KOPT-K1 (cell line): ENCODE data around the gene EPB41L5.
"Not testable (repeated sequence)": the region's sequence is repeated elsewhere in the genome, so short reads cannot be mapped to it uniquely, and the experiment has no call there.

Experiments used
- H3K27ac ChIP-seq: fragments of 200-600 bp; sonication (generic); 2 replicates; pipeline ENCODE4 v1.5.1; 2016; ENCODE audit warnings: antibody characterized with exemption, mild to moderate bottlenecking, low read depth, low read length; ENCODE audit not compliant: poor library complexity, severe bottlenecking
- H3K36me3 ChIP-seq: fragments of 200-600 bp; sonication (generic); 2 replicates; pipeline ENCODE4 v1.5.1; 2017; ENCODE audit warnings: antibody characterized with exemption, mild to moderate bottlenecking, low read length, moderate library complexity; ENCODE audit not compliant: insufficient read depth
- H3K9me3 ChIP-seq: fragments of 200-600 bp; sonication (generic); 2 replicates; pipeline ENCODE4 v1.5.1; 2017; ENCODE audit warnings: antibody characterized with exemption, low read length, mild to moderate bottlenecking; ENCODE audit not compliant: insufficient read depth, poor library complexity, severe bottlenecking

The EPB41L5 gene

GRCh38 chr2:120017201-120017600 lies 4.3 kb downstream of the EPB41L5 start:
- H3K27ac ChIP-seq: no peak overlapping the region
- H3K36me3 ChIP-seq: peaks cover 5% of the 10 kb centered on the region; the same call in 1 of the 2 replicates
- no peaks in the 10 kb centered on the region for H3K9me3 ChIP-seq

GRCh38 chr2:120018549-120018948 lies 5.7 kb downstream of the EPB41L5 start:
- Histone ChIP-seq H3K27ac (no peak overlapping the region), H3K9me3 (peaks cover 11% of the 10 kb centered on the region), H3K36me3 (peaks cover 5% of the 10 kb centered on the region; the same call in 1 of the 2 replicates)

DNA sequence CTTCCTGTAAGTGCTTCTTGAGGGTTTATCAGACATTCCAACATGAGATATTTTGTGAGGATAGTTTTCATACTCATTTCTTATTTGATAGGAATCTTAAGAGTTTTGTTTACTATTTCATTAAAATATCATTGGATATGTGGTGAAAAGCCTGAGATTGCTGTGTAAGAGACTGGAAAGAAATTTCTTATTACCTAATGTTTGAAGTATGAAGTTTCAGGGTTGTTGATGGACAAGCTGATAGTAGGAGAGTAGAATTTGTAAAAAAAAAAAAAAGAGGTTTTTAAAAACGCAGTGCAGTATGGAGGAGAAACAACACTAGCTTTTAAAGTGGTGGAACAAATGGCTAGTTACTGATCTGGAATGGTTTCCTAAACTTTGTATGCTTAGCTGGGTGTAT lies 7.7 kb downstream of the EPB41L5 start:
- Histone ChIP-seq H3K9me3 (peaks cover 30% of the 10 kb centered on the region), H3K27ac (no peak overlapping the region), H3K36me3 (peaks cover 9% of the 10 kb centered on the region; the same call in 1 of the 2 replicates)

- H3K27ac ChIP-seq, H3K36me3 ChIP-seq: not testable (repeated sequence)
- H3K9me3 ChIP-seq: peaks cover 39% of the 10 kb centered on the region
Measured at GRCh38 chr2:120022505-120022904, 9.6 kb downstream of the EPB41L5 start.

GRCh38 chr2:120026890-120027289 lies 14.0 kb downstream of the EPB41L5 start:
- Histone ChIP-seq H3K9me3 (peaks cover 39% of the 10 kb centered on the region), H3K27ac (no peak overlapping the region), H3K36me3 (peaks cover 4% of the 10 kb centered on the region; the same call in 1 of the 2 replicates)

GRCh38 chr2:120028795-120029194 lies 15.9 kb downstream of the EPB41L5 start:
- H3K36me3 ChIP-seq: peaks cover 4% of the 10 kb centered on the region; the same call in 1 of the 2 replicates
- H3K27ac ChIP-seq: no peak overlapping the region
- H3K9me3 ChIP-seq: peaks cover 26% of the 10 kb centered on the region

DNA sequence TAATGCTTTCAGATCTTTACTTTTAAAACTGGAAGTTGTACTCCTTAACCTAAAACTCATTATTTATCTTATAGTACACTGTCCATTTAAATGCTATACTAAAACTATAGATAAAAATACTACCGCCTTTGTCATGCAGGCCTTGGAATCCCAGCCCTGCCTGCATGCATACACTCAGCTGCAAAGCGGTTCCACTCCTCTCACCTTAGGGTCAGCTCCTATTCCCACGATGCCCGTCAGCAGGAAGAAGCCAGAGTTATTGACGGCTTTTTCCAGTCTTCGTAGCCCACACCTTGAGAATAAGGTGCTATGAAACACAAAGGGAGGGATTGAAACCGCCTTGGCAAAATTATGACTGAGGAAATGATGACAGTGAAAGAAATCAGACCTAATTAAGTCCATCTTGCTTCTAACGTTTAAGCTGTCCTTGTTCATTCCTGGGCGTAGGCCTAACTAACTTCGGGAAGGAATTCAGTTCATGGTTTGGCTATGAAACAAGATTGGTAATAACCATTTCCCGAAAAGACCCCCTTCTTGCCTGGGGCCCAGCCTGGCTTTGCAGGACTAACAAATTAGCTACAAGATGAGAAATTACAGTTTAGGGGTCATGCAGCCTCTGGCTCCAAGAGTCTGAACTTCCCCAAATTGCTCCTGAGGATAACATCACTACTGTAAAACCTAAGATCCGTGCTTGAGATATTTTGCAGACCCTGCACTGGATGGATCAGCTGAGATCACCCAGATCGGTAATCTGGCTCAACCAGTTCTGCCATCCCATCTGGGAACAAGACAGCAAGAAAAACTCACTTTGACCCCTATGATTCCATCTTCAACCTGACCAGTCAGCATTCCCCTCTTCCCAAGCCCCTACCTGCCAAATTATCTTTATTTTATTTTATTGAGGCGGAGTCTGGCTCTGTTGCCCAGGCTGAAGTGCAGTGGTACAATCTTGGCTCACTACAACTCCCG lies 17.1 kb downstream of the EPB41L5 start:
- Histone ChIP-seq H3K36me3 (no peaks in the 10 kb centered on the region), H3K27ac (no peak overlapping the region), H3K9me3 (peaks cover 15% of the 10 kb centered on the region)

DNA sequence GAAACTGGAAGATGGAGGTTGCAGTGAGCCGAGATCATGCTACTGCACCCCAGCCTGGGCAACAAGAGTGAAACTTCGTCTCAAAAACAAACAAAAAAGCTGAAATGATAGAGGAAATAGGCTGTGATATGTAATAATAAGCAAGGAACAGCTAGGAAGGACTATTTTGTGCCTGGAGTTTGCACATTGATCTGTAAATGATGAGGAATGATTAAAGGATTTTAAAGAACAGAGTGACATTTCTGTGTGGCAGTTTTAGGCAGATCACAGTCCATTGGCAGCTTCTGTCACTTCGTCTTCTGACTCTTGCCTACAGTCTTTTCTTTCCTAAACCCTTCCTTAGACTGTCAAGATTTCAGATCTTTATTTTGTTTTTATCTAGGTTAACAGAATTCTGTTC lies 19.4 kb downstream of the EPB41L5 start:
- no peaks in the 10 kb centered on the region for H3K36me3 ChIP-seq
- H3K27ac ChIP-seq: no peak overlapping the region
- no peaks in the 10 kb centered on the region for H3K9me3 ChIP-seq

GRCh38 chr2:120034027-120034426 lies 21.1 kb downstream of the EPB41L5 start:
- Histone ChIP-seq H3K9me3 (no peaks in the 10 kb centered on the region), H3K27ac (no peak overlapping the region), H3K36me3 (no peaks in the 10 kb centered on the region)

- Histone ChIP-seq H3K36me3 (no peaks in the 10 kb centered on the region), H3K27ac (no peak overlapping the region)
Measured at GRCh38 chr2:120034621-120035020, 21.7 kb downstream of the EPB41L5 start.

GRCh38 chr2:120036145-120036544 lies 23.3 kb downstream of the EPB41L5 start:
- Histone ChIP-seq H3K27ac (no peak overlapping the region), H3K36me3 (no peaks in the 10 kb centered on the region), H3K9me3 (no peaks in the 10 kb centered on the region)

More at GRCh38 chr2:120034621-120035020, 21.7 kb downstream of the EPB41L5 start:
- no peaks in the 10 kb centered on the region for H3K9me3 ChIP-seq

DNA sequence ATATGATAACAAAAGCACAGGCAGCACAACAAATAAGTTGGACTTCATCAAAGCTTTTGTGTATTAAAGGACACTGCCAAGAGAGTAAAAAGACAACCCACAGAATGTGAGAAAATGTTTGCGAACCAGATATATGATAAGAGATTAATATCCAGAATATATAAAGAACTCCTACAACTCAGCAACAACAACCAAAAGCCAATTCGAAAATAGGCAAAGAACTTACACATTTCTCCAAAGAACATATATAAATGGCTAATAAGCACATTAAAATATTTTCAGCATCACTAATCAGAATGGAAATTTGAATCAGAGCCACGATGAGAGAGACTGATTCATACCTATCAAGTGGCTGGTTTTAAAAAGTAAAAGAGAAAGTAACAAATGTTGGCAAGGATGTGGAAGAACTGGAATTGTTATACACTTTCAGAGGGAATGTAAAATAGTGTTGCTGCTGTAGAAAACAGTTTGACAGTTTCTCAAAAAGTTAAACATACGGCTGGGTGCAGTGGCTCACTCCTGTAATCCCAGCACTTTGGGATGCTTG lies 25.2 kb downstream of the EPB41L5 start:
- H3K36me3 ChIP-seq: no peaks in the 10 kb centered on the region
- no peaks in the 10 kb centered on the region for H3K9me3 ChIP-seq
- no peak overlapping the region for H3K27ac ChIP-seq

DNA sequence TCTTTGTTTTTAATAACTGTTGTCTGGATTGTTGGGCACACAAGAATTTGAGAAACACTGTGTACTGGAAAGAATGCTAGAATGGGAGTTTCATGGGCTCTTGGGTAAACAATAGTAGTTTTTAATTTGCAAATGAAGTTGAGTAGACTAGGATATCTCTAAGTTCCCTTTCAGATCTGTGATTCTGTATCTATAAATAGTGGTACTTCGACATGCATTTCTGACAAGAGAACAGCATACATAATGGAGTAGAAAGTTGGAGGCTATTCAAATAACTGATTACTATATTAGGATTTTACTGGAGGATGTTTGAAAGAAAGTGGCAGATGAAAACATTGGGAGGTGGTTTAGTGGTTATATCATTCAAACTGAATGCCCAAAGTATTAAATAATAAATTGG lies 29.5 kb downstream of the EPB41L5 start:
- no peak overlapping the region for H3K27ac ChIP-seq
- peaks cover 10% of the 10 kb centered on the region for H3K9me3 ChIP-seq
- H3K36me3 ChIP-seq: peaks cover 17% of the 10 kb centered on the region; the same call in 1 of the 2 replicates

DNA sequence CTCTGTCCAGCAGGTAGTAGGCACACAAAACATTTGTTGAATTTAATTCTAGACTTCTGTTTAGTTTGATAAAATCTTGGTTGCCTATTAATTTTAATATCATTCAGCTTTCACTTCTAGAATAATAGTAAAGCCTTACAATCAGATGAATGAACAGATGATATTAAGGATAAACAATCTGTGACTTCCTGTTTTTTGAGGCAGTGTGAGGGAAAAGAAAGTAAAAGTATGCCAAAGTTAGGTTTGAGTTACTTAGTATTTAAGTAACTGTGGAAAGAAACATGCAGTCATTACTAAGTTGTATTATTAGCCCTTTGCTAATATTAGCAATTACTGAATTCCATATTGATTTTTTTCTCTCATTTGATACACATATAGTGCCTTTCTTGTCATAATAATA lies 31.5 kb downstream of the EPB41L5 start:
- peaks cover 17% of the 10 kb centered on the region; the same call in 1 of the 2 replicates for H3K36me3 ChIP-seq
- peaks cover 12% of the 10 kb centered on the region for H3K9me3 ChIP-seq
- no peak overlapping the region for H3K27ac ChIP-seq

DNA sequence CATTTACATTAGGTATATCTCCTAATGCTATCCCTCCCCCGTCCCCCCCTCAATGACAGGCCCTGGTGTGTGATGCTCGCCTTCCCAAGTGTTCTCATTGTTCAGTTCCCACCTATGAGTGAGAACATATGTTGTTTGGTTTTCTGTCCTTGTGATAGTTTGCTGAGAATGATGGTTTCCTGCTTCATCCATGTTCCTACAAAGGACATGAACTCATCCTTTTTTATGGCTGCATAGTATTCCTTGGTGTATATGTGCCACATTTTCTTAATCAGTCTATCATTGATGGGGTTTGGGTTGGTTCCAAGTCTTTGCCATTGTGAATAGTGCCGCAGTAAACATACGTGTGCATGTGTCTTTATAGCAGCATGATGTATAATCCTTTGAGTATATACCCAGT lies 32.9 kb downstream of the EPB41L5 start:
- peaks cover 17% of the 10 kb centered on the region for H3K9me3 ChIP-seq

More for the DNA sequence above, 32.9 kb downstream of the EPB41L5 start:
- H3K27ac ChIP-seq: not testable (repeated sequence)
- peaks cover 17% of the 10 kb centered on the region; the same call in 1 of the 2 replicates for H3K36me3 ChIP-seq
